Hematopoietic multipotent progenitor cell (in vitro differentiated cells): Measurements from ENCODE around the gene RAE1. TPM values are rescaled to one million over a fixed set of nuclear protein-coding genes. Genes with fewer than 3 reads are reported as not detected.

Source experiments
- DNase-seq, 3 donors: peaks; one replicate each; pipeline ENCODE4 v3.0.0-alpha.2; 2011 to 2015; ENCODE audit warnings: low read depth in 2 of 3, low spot score in 2 of 3
- total RNA-seq: library from RNA; depleted of rRNA; stranded (reverse); fragments of >200 nt; gene quantifications from one replicate; pipeline ENCODE4 v1.2.3, GENCODE V29; 2012

The RAE1 gene
- total RNA-seq, 1 donor = 22.4 TPM

DNA sequence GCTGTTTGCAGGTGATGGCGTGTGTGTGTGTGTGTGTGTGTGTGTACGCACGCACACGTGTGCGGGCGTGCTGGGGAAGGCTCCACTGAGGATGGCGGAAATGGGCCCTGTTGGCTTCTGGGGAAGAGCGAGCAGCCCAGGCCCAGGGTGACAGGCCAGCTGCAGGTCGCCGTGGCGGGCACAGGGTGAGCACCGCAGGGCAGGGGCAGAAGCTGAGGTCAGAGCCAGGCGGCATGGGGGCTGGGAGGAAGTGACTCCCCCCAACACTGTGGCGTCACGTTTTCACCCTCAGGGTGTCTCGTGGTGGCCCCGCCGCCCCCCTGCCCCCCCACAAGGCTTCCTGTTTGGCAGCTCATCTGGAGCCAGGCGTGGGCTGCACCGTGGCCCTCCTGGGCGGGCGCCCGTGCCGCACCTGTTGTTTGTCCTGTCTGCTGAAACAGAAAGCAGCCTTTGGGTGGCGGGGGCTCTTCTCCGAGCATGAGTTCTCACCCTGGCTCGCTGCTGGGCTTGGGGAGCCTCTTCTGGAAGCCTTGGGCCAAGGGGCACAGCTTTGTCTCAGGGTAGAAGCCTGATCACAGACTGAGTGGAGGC lies 47.3 kb downstream of the RAE1 start:
- DNase-seq = peak; percentile 82 to 97 (median 92)

DNA sequence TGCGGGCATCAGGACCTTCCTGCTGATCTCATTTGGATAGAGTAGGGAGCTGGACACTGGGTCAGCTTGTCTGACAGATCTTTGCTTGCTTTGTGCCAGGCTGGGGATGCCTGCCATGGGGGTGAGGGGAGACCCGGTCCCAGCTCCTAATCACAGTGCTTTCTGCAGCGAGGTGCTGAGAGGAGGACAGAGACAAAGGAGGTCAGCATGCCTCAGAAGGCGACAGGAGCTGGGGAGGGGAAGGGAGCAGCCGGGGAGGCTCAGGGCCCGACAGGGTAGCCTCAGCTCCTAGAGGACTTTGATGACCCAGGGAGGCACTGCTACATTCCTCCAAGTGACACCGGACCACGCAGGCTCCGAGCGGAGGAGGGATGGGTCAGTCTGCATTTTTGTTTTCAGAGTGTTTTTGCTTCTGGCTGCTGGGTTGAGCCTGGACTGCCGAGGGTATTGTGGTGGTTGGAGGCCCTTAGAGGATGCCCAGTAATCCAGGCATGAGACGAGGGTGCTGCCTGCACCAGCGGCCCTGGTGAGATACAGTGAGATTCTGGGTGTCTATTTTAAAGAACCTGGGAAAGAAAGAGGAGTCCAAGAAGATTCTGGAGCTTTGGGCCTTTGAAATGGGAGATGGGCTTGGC lies 48.0 kb downstream of the RAE1 start:
- no peak for DNase-seq

DNA sequence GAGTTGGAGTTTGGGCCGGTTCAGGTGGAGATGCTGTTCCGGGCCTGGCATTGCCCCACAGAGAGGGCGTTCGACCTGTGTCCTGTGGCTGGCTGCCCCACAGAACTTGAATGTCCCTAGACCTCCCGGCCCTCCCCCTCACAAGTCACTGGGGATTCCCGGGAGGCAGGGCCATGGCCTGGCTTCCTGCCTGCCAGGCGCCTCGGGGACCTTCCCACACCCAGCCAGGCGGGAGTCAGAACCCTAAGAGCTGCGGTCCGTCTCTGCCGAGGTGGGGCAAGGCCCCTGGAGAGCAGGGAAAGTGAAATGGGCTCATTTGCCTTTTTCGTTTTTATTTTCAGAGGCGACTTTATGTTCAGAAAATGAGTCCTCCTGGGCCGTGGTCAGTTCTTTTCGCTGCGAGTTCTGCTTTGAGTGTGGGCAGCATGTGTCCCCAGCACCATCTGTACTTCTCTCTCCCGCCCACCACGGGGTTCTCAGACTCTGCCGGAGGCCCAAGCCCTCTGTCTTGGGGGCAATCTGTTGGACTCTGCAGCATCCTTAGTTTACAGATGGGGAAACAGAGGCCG lies 48.6 kb downstream of the RAE1 start:
- DNase-seq = no peak

DNA sequence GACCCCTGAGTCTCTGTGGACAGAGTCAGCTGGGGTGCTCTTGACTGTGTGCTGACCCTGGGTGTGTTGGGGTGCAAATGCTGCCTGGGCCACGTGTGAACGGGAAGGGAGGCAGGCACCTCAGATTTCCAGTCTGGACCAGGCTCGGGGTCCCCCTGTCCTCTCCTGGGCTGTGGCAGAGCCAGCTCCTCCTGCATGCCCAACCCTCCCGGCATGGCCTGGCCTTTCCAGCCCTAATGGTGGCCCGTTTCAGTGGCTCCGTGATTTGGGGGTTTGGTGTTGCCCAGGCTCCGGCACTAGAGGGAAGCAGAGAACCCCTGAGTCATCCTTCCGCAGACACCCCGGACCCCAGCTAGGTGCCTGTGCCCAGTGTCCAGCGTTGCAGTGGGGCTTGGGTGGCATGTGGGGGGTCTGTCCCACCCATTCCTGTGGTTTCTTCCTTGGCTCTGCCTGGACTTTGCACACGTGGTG lies 49.2 kb downstream of the RAE1 start:
- DNase-seq = no peak

DNA sequence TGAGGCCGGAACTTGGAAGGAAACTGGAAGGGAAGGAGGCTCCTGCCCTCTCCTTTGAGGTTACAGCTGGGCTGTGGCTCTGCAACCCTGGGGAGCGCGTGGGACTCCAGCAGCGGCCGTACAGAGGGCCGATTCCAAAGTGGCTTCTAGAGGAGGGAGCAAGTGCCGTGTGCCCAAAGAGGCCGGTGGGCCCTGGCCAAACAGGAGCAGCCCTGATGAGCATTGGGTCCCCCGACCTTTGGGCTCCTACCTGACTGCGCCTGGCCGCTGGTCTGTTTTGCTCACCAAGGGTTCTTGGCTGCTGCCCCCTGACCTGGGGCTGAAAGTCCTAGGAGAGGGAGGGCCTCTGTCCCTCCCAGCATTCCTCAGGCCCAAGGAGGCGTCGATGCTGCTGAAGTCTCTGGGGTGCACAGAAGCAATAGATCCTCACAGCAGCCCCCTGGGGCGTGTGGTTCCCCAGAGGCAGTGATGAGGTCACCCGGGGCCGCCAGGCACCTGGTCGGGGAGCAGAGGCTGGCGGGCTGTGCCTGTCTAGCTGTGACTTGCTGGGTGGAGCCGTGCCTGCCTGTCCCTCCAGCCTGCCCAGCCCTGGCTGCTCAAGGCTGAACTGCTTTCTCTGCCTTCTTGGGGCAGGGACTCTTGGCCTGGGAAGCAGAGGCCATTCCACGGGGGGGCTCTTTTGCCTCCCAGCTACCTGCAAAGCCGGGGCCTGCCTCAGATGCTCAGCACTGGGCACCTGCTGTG lies 49.9 kb downstream of the RAE1 start:
- DNase-seq = no peak

DNA sequence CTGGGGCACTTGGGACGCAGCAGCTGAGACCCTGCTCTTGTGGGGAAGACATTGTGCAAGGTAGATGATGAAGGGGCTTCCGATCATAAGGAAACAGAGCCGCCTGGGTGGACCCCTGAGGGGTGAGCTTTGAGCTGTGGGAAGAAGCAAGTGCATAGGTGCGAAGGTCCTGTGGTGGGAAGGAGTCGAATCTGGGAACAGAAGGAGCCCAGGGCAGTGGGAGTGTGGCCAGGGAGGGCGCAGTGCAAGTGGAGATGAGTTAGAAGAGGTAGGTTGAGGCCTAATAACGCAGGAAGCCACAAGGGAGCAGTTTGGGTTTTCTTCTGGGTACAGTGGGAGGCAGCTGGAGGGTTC lies 50.5 kb downstream of the RAE1 start:
- DNase-seq = no peak

DNA sequence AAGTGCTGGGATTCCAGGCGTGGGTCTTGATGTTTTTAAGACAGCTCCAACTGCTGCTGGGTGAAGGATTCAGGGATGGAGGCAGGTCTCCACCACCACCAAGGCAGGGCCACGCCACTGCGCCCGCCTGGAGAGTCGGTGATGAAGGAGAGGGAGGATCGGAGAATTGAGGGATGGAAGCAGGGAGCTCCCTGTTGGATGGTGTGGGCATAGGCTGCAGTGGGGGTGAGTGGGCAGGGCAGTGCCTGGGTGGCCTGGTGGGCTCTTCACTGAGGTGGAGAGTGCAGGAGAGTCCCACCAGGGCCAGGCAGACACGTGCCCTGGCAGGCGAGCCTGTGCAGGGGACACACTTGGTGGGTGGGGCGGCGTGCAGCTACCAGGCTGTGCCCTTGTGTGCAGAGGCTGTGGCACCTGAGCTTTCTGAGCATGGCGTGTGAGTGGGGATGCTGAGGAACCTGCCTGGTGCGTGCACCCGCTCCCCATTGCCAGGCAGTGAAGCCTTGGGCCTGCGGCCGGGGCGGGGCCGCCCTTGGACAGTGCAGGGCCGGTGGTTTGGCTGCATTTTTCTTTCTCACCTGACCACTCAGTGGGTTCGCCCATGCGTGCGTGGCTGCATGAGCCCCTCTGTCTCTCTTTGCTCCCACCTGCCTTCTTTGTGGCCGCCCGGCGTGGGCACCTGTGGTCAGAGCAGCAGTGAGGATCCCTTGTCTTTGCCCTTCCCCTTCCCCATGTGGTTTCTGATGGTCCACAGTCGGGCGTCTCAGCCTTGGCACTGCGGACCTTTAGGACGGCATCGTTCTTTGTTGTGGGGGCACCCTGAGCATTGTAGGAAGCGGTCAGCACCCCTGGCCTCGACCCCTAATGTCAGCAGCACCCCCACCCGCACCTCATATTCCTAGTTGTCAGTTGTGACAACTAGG lies 51.4 kb downstream of the RAE1 start:
- DNase-seq = no peak

DNA sequence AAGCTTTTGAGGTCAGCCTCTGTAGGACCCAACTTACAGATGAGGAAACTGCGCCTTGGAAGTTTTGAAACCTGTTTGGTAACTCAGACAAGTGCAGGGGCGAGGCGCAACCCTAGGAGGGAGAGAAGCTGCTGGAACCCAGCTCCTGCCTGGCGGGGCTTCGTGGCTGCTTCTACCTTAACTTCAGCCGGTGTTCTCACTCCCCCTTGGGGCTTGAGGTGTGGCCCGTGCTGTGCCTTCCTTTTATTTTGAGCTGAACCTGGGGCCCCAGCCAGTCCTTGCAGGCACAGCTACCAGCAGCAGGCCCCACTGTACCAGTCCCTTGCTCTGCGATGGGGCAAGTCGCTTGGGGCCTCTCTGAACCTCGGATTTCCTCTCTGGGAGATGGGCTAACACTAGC lies 52.2 kb downstream of the RAE1 start:
- DNase-seq = no peak

DNA sequence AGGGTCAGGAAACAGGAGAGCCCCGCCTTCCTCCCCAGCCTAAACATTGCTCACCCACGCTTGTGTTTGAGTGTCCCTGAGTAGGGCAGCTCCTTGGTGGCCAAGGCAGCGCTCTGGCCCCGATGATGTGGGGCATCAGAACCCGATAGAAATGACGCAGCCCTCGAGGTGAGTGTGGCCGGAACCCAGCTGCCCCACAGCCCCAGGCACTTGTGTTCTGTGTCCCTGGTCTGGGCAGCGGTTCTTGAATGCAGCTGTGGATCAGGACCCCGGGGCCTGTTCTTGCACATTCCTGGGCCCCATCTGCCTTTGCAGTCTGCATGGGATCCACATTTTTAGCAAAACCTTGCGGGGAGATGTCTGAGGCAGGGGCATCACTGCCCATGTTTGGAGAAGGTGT lies 53.0 kb downstream of the RAE1 start:
- DNase-seq = no peak

DNA sequence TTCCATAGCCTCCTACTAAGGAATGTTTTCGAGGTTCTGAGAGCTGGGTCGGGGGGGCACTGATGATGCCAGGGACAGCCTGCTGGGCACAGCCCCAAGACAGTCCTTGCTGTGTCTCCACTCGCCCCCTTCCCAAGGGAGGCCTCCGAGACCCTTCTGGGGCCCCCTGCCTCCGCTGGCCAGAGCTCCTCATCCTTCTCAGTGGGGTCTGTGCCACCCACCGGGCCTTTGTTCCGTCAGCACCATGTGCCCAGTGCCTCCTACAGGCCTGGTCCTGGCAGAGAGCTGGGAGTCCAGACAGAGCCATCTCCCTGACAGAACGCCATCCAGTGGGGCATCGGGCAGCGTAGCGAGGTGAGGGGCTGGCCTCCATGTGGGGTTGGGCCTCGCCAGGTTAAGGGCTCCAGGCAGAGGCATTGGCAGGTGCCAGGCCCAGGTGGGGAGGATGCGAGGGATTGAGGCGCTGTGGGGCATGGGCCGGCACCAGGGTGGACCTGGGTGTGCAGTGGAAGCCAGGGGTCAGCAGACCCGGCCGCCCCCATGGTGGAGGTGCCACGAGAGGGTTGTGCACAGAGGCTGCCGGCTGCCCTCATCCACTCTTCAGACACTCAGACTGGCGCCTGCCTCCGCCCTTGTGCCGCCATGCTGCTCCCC lies 53.5 kb downstream of the RAE1 start:
- DNase-seq = no peak

DNA sequence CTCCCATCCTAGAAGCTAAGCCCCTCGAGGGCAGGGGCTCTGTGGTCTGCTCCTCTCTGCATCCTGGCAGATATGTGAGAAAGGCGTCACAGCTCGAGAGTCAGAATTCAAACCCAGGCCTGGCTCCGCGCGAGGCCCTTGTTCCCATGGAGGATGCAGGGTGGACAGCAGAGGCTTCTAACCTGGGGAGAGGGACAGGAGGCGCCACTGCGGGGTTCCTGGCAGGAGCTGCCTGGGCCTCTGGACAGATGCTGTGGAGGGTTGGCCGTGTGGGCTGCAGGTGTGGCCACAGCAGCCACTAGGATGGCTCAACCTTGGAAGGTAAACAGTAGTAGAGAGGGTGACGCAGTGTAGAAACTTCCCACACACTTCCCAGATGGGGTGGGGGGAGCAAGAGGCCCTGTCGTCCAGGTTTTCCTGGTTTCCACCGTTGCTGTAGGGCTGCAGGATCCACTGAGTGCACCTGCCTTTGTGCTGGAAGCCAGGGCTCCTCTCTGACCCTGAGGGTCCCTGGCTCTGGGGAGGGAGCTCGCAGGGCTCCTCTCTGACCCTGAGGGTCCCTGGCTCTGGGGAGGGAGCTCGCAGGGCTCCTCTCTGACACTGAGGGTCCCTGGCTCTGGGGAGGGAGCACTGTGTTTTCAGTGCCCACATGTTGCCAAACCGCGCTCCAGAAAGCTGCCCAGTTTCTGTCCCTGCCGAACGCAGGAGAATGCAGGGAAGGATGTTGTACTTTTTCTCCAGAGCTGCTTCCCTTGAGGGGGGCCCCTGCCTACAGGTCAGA lies 54.4 kb downstream of the RAE1 start:
- DNase-seq = no peak

DNA sequence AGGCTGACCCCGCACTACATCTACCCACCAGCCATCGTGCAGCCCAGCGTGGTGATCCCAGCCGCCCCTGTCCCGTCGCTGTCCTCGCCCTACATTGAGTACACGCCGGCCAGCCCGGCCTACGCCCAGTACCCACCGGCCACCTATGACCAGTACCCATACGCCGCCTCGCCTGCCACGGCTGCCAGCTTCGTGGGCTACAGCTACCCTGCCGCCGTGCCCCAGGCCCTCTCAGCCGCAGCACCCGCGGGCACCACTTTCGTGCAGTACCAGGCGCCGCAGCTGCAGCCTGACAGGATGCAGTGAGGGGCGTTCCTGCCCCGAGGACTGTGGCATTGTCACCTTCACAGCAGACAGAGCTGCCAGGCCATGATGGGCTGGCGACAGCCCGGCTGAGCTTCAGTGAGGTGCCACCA lies 56.5 kb downstream of the RAE1 start:
- no peak for DNase-seq

DNA sequence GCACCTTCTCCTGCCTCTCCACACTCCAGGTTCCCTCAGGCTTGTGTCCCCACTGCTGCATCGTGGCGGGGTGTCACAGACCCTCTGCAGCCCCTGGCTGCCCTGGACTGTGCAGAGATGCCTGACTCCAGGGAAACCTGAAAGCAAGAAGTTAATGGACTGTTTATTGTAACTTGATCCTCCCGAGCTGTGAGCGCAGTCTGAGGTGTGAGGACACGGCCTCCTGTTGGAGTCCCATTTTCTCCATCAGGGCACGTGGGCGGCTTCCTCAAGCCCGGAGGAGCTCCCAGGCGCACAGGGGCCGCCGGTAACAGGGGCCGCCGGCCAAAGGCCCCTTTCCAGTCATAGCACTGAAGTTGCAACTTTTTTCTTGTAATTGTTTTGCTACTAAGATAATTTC lies 57.1 kb downstream of the RAE1 start:
- no peak for DNase-seq

DNA sequence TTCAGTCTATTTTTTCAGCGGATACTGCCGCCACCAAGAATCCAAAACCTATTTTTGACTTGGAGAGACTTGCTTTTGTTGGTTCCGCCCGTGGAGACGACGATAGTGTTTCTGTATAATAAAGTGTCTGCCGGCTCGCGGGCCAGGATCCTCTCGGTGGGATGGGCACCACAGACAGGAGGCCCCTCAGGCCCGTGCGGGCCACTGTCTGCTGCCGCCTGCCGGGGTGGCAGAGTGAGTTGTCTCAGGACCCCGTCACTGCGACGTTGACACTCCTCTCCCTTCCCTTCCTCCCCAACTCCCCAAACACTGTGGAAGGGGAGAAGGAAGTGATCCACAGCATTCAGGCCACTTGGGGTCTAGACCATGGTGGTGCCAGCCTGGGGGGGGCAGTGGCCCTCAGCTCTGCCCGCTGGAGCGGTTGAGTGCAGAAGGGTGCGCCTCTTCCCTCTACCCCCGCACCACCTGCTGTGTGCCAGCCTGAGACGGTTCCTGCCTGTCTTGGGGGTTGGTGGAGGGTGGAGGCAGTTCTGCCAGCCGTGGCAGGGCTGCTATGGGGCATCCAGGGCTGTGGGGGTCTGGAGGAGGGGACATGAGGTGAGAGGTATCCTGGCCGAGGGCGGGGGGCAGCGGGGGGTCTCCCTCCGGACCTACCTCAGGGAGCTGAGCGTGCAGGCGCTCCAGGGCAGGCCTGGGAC lies 57.6 kb downstream of the RAE1 start:
- DNase-seq = no peak

DNA sequence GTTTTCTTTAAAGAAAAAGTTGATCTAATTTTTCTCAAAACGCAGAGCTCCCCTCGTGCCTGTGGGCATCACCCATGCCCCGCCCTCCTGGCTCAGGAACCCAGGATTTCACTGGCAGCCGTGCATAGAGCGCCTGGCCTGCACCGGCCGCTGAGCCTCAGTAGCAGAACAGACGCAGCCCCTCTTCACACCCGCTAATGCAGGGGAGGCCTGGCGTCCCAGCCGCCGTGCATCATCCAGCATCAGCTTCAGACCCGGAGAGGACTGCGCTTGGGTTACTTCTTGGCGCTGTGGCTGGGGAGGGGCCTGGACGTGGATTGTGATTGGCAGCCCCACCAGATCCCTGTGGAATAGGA lies 58.2 kb downstream of the RAE1 start:
- DNase-seq = no peak

DNA sequence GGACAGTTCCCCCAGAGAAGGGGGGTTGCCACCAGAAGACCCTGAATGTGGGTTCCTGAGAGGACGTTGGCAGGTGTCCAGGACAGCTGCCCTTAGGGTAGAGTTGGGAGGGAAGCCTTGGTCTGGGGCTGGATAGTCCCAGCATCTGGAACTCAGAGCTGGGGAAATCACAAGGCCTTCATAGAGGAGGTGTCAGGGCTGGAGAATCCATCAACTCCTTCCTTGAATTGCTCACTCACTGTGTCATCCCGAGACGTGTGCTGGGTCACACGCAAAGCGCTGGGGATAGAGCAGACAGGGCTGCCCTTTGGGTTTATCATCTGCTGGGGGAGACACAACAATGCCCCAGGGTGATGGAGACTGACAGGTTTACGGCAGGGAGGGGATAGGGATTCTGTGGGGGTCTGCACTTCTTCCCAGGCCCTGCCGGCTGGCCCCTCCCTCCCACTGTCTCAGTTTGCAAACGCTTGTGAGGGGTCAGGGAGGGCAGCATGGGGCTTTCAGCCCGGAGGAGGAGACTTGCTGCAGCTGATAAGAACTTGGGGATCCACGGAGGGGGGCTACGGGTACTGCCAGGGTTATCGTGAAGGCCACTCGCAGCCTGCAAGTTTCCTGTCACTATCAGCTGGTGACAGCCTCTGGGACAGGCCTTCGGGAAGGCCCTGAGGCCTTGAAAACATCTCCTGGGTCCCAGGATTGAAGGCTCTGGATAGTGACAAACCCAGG lies 58.8 kb downstream of the RAE1 start:
- peak in 2 of 3 donors; percentile 69 to 76 for DNase-seq

DNA sequence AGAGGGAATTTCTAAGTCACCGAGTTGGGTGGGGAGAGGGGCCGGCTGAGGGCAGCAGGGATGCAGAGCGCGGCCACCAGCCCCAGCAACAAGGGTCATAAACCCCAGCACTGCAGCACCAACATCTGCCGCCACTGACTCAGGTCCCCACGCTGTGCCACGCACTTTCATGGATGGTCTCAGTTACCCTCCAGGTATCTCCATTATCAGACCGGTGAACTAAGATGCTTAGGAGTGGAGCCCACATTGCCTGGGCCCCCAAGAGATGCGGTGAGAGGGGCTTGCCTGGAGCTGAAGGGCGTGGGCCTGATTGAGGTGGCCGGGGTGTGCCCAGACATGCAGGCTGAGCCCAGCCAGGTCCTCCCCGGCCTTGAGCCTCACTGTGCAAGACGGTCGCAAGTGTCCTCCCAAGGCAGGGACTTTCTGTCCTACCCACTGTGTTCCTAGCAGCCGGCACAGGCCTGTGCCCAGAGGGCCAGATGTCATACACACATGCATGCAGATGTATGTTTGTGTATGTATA lies 59.4 kb downstream of the RAE1 start:
- DNase-seq = no peak

DNA sequence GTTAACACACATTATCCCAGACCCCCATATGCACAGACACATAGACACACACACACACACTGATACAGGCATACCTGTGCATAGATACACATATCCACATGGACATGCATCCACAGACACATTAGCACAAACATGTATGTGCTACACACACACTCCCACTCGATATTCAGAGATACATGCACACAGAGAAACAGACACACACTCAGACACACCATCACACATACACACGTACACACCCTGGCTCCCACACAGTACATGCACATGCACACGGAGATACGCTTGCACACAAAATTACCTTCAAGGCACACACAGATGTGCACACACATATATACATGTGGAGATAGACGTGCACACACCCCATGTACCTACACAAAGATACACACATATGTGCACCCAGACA lies 59.9 kb downstream of the RAE1 start:
- no peak for DNase-seq
